Activated T-helper 1 cell treated with anti-CD3 and anti-CD28 coated beads, Interleukin-12 subunit alpha, Interleukin-12 subunit beta, Interleukin-2, Interleukin-4 antibody, amounts not matched to agents 30 ng/mL and 10 ng/mL and 1 ng/mL, durations not matched to agents 14 hours and 24 hours and 36 hours (primary cell): Measurements from ENCODE around the gene RAB15. TPM values are rescaled to one million over a fixed set of nuclear protein-coding genes. Genes with fewer than 3 reads are reported as not detected.

Experiments used
- total RNA-seq: library from RNA; stranded (reverse); gene quantifications from 2 replicates; pipeline ENCODE4 v1.2.3, GENCODE V29; 2022

RAB15 gene
- total RNA-seq, 1 donor from 2014 or later: 5.7 TPM

Other genes with a start within 250 kb of the RAB15 start
- not detected in 2 replicates for gene SPTB, start 92.4 kb downstream of the RAB15 start, total RNA-seq
- gene CHURC1, start 57.9 kb downstream of the RAB15 start, total RNA-seq: 50.7 and 51.3 TPM in 2 replicates
- gene GPX2, start 29.6 kb downstream of the RAB15 start, total RNA-seq: not detected in 2 replicates
- gene FNTB, start 14.6 kb upstream of the RAB15 start, total RNA-seq: 14.3 and 17.8 TPM in 2 replicates
- gene MAX, start 130.2 kb upstream of the RAB15 start, total RNA-seq: 135 and 137 TPM in 2 replicates